B cell (primary cell): ENCODE results near the gene RUSF1. TPM values are rescaled to one million over a fixed set of nuclear protein-coding genes. Genes with fewer than 3 reads are reported as not detected.

ENCODE experiments used
- ATAC-seq: fragments of 200-7000 bp; cut with Tn5 transposase; one replicate; pipeline ENCODE4 v1.10.0; 2021; ENCODE audit warnings: low read depth, mild to moderate bottlenecking, moderate number of reproducible peaks, moderate library complexity
- CTCF ChIA-PET: fragments of 350-600 bp; sonication (Branson Sonifier 250); formaldehyde crosslinking; loops from one replicate; lab custom pipeline; 2021; ENCODE audit warnings: antibody characterized with exemption, inconsistent platforms; lab: Charles Lee
- POLR2A ChIA-PET: fragments of 350-600 bp; sonication (Branson Sonifier 250); formaldehyde crosslinking; loops from one replicate; lab custom pipeline; 2021; ENCODE audit warnings: antibody characterized with exemption; lab: Charles Lee
- DNase-seq: peaks from one replicate; pipeline ENCODE4 v3.0.0; 2013
- H2AFZ ChIP-seq: 2 replicates; pipeline ENCODE4 v1.6.1; 2012; ENCODE audit warnings: mild to moderate bottlenecking, low read depth, low read length; ENCODE audit not compliant: insufficient read depth, poor library complexity, severe bottlenecking
- H3K27ac ChIP-seq, 2 donors: 1 replicate in 1 of 2; 2 replicates in 1 of 2; pipeline ENCODE4 v1.5.1; 2012 to 2013; ENCODE audit warnings: low read length in 2 of 2, mild to moderate bottlenecking in 2 of 2, moderate library complexity in 1 of 2
- H3K27me3 ChIP-seq, 4 experiments: fragments of 200-600 bp in 1 of 4; sonication (generic) in 1 of 4; replicated peaks in 1 of 4; 1 replicate in 2 of 4; 2 replicates in 2 of 4; pipeline versions ENCODE4 v1.6.1 to v1.7.0; 2013 to 2016; ENCODE audit warnings: low read length in 3 of 4, mild to moderate bottlenecking in 2 of 4, mixed read lengths in 1 of 4, moderate library complexity in 1 of 4; ENCODE audit not compliant: insufficient read depth in 4 of 4, control insufficient read depth in 3 of 4; ENCODE audit errors: control extremely low read depth in 1 of 4
- H3K36me3 ChIP-seq, 2 experiments: replicated peaks in 1 of 2; 1 replicate in 1 of 2; 2 replicates in 1 of 2; pipeline versions ENCODE4 v1.6.1 to v1.7.1; 2013; ENCODE audit warnings: low read length in 1 of 2; ENCODE audit not compliant: insufficient read depth in 2 of 2, control insufficient read depth in 1 of 2; ENCODE audit errors: control extremely low read depth in 1 of 2, extremely low read depth in 1 of 2
- H3K4me1 ChIP-seq, 2 donors: fragments of 200-600 bp in 1 of 2; sonication (generic) in 1 of 2; 1 replicate in 1 of 2; 2 replicates in 1 of 2; pipeline versions ENCODE4 v1.5.1 to v1.6.1; 2013 to 2017; ENCODE audit warnings: low read length in 2 of 2; ENCODE audit not compliant: control insufficient read depth in 2 of 2, insufficient read depth in 2 of 2
- H3K4me2 ChIP-seq: replicated peaks from 2 replicates; pipeline ENCODE3; 2012; ENCODE audit warnings: mild to moderate bottlenecking, low read depth, low read length; ENCODE audit not compliant: poor library complexity, severe bottlenecking
- H3K4me3 ChIP-seq, 5 experiments: fragments of 200-600 bp in 1 of 5; sonication (generic) in 1 of 5; 1 replicate in 3 of 5; 2 replicates in 2 of 5; pipeline versions ENCODE4 v1.5.1 to v1.7.0; 2011 to 2016; ENCODE audit warnings: low read length in 4 of 5, mild to moderate bottlenecking in 4 of 5, low read depth in 2 of 5, control low read depth in 1 of 5, moderate library complexity in 1 of 5; ENCODE audit not compliant: insufficient read depth in 1 of 5; ENCODE audit errors: control extremely low read depth in 1 of 5, extremely low read depth in 1 of 5
- H3K79me2 ChIP-seq: fragments of 200-600 bp; sonication (generic); one replicate; pipeline ENCODE4 v1.6.0; 2016; ENCODE audit warnings: low read length; ENCODE audit not compliant: control insufficient read depth, insufficient read depth
- H3K9ac ChIP-seq: fragments of 200-600 bp; sonication (generic); 2 replicates; pipeline ENCODE4 v1.6.1; 2017; ENCODE audit warnings: mild to moderate bottlenecking, low read length, moderate library complexity
- H3K9me3 ChIP-seq, 3 donors: one replicate each; pipeline versions ENCODE4 v1.6.1 to v1.7.1; 2013; ENCODE audit warnings: low read length in 2 of 3; ENCODE audit not compliant: control insufficient read depth in 2 of 3, insufficient read depth in 1 of 3; ENCODE audit errors: control extremely low read depth in 1 of 3
- H4K20me1 ChIP-seq: 2 replicates; pipeline ENCODE4 v1.6.0; 2012; ENCODE audit warnings: mild to moderate bottlenecking, low read length; ENCODE audit not compliant: insufficient read depth, control insufficient read depth, poor library complexity, severe bottlenecking
- H3K27ac Mint-ChIP-seq: one replicate; pipeline ENCODE4 v1.8.0; 2021; ENCODE audit warnings: mixed read lengths
- H3K27me3 Mint-ChIP-seq: one replicate; pipeline ENCODE4 v1.8.0; 2021; ENCODE audit warnings: mixed read lengths
- H3K4me1 Mint-ChIP-seq: one replicate; pipeline ENCODE4 v1.8.0; 2021; ENCODE audit warnings: mixed read lengths
- H3K4me3 Mint-ChIP-seq: one replicate; pipeline ENCODE4 v1.8.0; 2021; ENCODE audit warnings: mixed read lengths
- H3K9me3 Mint-ChIP-seq: one replicate; pipeline ENCODE4 v1.8.0; 2022; ENCODE audit warnings: mixed read lengths; ENCODE audit not compliant: insufficient read depth
- CTCF ChIP-seq: fragments of 200-600 bp; IDR thresholded peaks from one replicate; pipeline ENCODE4 v1.8.0; 2022; ENCODE audit warnings: antibody characterized with exemption, mild to moderate bottlenecking
- EZH2 ChIP-seq: IDR thresholded peaks from 2 replicates; pipeline ENCODE4 v1.6.1; 2012; ENCODE audit warnings: borderline replicate concordance, low read depth, mild to moderate bottlenecking, moderate library complexity, low read length; ENCODE audit not compliant: insufficient read depth, poor library complexity, severe bottlenecking
- whole genome bisulfite sequencing: methylation state at CpG from one replicate; pipeline ENCODE4 v1.1.5; 2013; ENCODE audit warnings: missing lambda C conversion rate; ENCODE audit not compliant: insufficient coverage; 5-methylcytosine and 5-hydroxymethylcytosine counted together
- intact Hi-C: fragments of 100-400 bp; cut with micrococcal nuclease; formaldehyde crosslinking; loops from one replicate; pipeline ENCODE4 v1.10.0; 2022
- polyA plus RNA-seq: library from polyadenylated mRNA; depleted of rRNA; stranded (reverse); fragments of >200 nt; gene quantifications from 2 replicates; pipeline ENCODE4 v1.2.3, GENCODE V29; 2012
- total RNA-seq, 2 donors: library from RNA; stranded (reverse); fragments of 120-200 nt in 1 of 2; gene quantifications; 1 replicate in 1 of 2; 2 replicates in 1 of 2; pipeline versions ENCODE4 v1.2.3 to v1.2.4, GENCODE V29; 2013 to 2022

RUSF1 gene
- total and polyA plus RNA-seq, 2 donors (not counting 1 experiment from before 2014, with no cell fraction given) = 103 to 132 TPM

DNA sequence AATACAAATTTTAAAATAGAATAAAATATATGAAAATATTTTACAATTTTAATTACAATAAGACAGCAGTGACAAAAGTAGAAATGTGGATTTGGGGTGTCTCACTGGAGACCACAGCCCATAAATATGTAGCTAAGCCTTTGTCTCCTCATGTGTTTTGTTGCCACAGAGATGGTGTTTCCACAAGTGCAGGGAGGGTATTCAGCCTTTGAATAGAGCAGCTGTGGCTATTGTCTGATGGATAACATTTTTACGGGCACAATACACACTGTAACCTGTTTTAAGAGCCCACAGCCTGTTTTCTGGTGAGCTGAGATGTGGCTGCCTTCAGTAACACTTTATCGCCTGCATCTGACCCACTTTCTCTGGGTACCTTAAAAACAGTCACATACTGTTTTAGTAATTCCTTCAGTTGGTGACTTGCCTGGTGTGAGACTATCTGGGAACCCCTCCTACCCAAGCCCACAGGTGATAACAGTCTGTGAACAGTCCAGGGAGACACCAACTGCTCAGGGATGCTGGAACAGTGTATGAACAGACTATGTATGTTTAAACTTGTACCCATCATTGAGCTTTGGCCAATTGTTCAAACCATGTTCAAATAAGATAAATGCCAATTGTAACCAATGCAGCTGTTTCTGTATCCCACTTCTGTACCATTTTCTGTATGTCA is 11.7 kb upstream of the RUSF1 start:
- Histone ChIP-seq H3K27ac (no peak overlapping the region), H2AFZ (no peak overlapping the region), H3K9me3 (peaks cover 0 to 6% (median 0%) of the 10 kb centered on the region in 3 donors), H3K4me1 (no peaks in the 10 kb centered on the region), H4K20me1 (no peaks in the 10 kb centered on the region), H3K79me2 (no peaks in the 10 kb centered on the region), H3K9ac (no peak overlapping the region), H3K4me2 (no peak overlapping the region), H3K36me3 (no peaks in the 10 kb centered on the region), H3K4me3 (no peak overlapping the region), H3K27me3 (no peaks in the 10 kb centered on the region)
- intact Hi-C loops = no loop called here
- TF ChIP-seq EZH2 = no peak
- TF ChIP-seq CTCF = no peak
- ChIA-PET POLR2A (no interaction called here), CTCF (no interaction called here)
- Mint-ChIP-seq H3K9me3 (no peaks in the 10 kb centered on the region), H3K27ac (no peak overlapping the region), H3K4me1 (no peaks in the 10 kb centered on the region), H3K27me3 (peaks cover 12% of the 10 kb centered on the region), H3K4me3 (no peak overlapping the region)
- DNase-seq (no peak), ATAC-seq (no peak)
- 100% methylated on average over 1 of the region's 2 CpGs for whole genome bisulfite sequencing

GRCh38 chr16:31517800-31518402 is 9.7 kb upstream of the RUSF1 start:
- CTCF ChIA-PET = no interaction called here
- no peak for ATAC-seq

More at GRCh38 chr16:31517800-31518402, 9.7 kb upstream of the RUSF1 start:
- Histone ChIP-seq H3K4me2 (no peak overlapping the region), H3K27ac (no peak overlapping the region), H3K79me2 (no peaks in the 10 kb centered on the region), H3K9ac (no peak overlapping the region), H4K20me1 (no peaks in the 10 kb centered on the region), H3K27me3 (no peaks in the 10 kb centered on the region), H3K4me3 (no peak overlapping the region), H3K36me3 (no peaks in the 10 kb centered on the region), H3K4me1 (no peaks in the 10 kb centered on the region), H3K9me3 (peaks cover 0 to 6% (median 0%) of the 10 kb centered on the region in 3 donors), H2AFZ (no peak overlapping the region)
- intact Hi-C loops = no loop called here
- Mint-ChIP-seq H3K27me3 (peaks cover 12% of the 10 kb centered on the region), H3K4me1 (no peaks in the 10 kb centered on the region), H3K4me3 (no peak overlapping the region), H3K27ac (no peak overlapping the region), H3K9me3 (no peaks in the 10 kb centered on the region)
- TF ChIP-seq EZH2 (no peak), CTCF (no peak)
- DNase-seq = no peak
- POLR2A ChIA-PET = no interaction called here
- 100% methylated on average over 1 of the region's 4 CpGs for WGBS
